NCI-H1417 (cell line): ENCODE measurements around the gene RPAP3.
A peak's percentile ranks its signal among the peaks of the same experiment; 100 is the strongest.

Experiments
- DNase-seq, 3 experiments: peaks; one replicate each; lab custom pipeline; 2025; lab: John Stamatoyannopoulos, UW

The RPAP3 gene, protein sequence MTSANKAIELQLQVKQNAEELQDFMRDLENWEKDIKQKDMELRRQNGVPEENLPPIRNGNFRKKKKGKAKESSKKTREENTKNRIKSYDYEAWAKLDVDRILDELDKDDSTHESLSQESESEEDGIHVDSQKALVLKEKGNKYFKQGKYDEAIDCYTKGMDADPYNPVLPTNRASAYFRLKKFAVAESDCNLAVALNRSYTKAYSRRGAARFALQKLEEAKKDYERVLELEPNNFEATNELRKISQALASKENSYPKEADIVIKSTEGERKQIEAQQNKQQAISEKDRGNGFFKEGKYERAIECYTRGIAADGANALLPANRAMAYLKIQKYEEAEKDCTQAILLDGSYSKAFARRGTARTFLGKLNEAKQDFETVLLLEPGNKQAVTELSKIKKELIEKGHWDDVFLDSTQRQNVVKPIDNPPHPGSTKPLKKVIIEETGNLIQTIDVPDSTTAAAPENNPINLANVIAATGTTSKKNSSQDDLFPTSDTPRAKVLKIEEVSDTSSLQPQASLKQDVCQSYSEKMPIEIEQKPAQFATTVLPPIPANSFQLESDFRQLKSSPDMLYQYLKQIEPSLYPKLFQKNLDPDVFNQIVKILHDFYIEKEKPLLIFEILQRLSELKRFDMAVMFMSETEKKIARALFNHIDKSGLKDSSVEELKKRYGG

DNA sequence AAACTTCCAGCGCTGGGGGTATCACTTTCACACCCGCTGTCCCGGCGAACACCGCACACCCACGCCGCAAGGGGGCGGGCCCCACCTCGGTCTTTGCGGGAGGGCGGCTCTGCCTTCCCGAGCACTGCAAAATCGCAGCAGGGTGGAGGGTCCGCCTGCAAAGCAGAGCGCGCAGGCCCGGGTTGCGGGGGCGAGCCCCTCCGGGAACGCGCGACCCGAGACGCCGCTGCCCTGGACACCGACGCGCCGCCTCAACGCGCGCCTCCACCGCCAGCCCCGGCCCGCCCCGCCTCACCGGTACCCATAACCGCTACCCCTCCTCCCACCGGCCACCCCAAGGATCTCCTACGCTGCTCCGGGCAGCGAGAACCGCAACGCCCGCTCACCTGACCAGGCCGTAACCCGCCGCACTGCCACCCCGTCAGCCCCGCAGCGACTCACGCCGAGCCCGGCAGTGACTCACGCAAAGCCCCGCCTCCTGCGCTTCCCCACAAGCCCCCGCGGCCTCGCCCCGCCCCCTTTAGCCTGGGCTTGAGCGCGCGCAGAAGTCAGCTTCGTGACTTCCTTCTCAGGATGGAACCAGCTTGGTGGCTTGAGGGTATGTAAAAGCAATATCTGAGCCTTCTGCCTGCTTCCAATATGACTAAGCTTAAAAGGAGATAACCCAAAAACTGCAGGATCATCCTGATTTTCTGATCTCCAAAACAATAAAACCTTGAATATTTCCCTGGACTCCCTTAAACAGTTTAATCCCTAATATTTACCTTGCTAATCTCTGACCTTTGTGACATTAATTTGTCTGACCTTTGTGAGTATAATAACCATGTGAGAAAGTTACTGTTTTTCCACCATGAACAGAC is at the start of gene RPAP3:
Gene RPAP3, minus strand, starts transcription at position 465 of the 860 bp plus-strand sequence. CDS start 3,190 bp downstream, outside the sequence.
- peak; percentile 95 to 97 (median 97) for DNase-seq

DNA sequence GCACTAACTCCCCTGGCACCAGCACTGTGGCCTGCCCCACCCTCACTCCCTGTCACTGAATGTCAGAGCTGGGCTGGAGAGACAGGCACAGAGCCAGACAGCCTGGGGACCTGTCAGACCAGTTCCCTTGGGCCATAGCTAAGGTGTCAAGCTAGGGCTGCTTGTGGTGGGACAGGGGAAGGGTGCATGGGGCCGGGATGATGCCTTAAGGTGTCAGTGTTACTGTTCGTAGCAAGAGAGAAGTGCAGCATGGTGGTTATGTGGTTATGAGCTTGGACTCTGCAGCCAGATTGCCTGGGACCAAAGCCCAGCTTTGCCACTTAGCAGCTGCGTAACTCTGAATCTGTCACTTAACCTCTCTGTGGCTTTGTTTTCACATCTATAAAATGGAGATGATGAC is 49.1 kb upstream of the RPAP3 start:
- DNase-seq: no peak

DNA sequence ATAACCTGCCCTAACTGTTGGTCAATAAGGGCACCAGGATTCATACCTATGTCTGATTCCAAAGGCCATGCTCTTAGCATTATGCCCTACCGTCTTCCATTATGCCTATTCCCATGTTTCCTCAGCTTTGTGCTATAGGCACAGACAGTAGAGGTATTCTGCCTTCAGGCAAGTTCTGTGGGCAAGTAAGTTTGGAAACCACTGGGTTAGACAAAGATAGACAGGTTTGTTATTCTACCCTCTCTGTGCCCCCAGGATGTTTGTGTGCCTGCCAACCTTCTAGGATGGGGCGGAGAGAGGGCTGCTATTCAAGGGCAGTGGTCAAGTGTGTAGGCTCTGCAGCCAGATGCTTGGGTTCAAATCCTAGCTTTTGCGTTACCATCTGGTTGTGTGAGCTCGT is 48.3 kb upstream of the RPAP3 start:
- DNase-seq: no peak

DNA sequence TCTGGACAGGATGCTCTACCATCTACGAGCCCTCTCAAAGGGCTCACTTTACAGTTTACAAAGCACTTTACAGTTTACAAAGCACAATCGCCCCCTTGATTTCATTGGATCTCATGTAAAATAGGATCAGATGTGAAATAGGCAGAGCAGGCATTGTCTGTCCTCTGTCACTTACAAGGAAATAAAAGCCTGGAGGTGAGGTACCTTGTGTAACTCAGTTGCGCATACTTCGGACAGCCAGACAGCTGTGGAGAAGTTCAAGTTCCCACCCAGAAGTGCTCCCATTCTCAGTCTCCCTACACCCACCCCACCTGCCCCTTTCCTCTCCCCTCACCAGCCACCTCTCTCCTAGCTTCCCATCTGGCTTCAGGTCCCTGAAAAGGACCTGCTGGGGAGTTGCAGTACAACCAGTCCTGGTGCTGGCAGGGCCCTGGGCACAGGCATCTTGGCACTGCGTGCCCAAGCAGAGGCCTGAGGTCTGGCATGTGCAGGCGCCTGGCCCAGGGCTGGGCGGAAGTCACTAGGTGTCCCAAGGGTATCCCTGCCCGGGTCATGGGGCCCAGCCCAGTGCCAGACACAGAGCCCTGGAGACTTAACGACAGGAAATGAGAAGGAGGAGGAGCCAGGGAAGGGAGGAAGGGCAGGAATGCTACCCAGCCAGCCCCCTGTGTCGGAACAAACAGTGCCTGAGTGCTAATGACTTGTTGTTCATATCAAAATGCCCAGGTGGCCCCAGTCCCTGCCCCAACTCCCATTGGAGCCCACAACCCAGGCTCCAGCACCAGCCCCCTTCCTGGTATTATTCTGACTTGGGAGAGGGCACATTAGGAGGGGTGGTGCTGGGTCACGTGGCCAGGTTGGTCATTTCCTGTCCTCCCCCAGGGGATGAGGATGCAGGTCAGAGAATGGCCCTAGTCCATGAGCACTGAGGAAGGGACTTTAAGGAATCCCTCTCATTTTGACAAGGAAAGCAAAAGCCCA is 47.5 kb upstream of the RPAP3 start:
- DNase-seq: peak in 1 of 3 experiments; percentile 28

DNA sequence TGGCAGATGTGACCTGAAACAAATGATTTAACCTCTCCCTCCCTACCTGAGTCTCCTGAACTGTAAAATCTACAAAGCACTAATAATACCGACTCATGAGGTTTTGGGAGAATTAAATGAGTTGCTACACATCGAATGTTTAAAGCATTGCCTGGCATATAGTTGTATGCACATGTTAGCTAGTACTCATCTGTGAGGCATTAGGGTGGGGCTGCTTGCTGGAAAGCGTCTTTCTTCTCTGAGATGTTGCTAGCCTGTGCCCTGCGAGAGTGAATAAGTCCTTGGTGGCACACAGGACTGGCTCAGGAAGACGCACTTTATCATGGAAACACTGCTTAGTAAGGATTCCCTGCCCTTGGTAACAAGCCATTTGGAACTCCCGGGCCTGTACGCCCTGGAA is 46.7 kb upstream of the RPAP3 start:
- DNase-seq: no peak

DNA sequence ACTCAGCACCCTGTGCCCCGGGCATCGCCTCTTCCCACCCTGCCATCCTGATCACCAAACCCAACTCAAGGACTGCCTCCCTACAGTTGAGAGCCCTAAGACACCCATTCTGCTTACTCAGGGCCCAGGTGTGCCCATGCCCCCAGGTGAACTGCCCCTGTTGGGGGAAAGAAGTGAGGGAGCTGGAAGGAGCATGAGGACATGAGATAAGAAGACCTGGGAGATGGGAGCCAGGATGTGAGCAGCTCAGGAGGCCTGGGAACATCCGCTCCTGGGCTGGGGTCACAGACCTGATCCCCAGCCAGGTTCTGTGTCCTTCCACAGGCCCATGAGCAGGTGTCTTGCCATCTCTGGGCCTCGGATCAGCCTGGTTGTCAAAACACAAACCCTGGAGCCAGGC is 46.3 kb upstream of the RPAP3 start:
- DNase-seq: no peak

DNA sequence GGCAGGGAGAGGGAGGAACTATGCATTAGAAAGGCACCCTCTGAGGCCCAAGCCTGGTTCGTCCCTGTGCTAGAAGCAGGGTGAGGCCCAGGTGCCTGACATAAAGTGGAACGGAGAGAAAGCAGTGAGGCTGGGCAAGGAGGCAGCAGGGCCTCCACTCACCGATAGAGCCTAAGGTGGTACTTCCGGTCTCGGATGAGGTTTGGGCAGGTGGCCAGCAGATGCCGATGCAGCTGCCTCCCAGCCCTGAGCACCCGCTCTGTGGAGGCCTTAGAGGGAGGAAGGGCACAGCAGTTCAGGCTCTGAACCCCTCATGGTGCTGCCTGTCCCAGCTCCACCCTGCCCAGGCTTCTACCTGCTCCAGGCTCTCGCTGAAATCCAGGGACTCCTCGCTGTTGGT is 45.7 kb upstream of the RPAP3 start:
- DNase-seq: no peak

DNA sequence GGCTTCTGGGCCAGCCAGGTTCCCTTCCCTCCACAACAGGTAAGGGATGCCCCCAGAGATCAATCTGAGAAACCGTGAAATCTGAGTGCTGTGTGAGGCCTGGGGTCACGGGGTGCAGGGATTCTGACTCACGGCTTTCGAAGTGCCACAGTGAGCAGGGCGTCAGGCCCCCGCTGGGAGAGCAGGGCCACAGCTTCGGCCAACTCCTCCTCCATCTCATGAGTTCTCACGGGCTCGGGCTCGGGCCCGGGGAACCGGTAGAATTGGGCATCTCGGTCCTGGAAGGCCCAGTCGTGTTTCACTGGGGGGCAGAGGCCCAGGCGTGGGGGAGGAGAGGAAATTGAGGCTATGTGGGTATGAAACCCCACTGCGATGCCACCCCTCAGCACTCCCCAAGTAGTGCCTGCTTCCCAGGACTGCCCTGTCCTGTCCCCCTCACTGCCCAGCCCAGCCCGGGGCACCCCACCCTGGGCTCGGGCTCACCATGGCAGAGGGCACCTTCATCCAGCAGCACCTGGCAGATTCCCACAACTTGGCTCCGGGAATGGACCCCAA is 45.2 kb upstream of the RPAP3 start:
- DNase-seq: no peak

DNA sequence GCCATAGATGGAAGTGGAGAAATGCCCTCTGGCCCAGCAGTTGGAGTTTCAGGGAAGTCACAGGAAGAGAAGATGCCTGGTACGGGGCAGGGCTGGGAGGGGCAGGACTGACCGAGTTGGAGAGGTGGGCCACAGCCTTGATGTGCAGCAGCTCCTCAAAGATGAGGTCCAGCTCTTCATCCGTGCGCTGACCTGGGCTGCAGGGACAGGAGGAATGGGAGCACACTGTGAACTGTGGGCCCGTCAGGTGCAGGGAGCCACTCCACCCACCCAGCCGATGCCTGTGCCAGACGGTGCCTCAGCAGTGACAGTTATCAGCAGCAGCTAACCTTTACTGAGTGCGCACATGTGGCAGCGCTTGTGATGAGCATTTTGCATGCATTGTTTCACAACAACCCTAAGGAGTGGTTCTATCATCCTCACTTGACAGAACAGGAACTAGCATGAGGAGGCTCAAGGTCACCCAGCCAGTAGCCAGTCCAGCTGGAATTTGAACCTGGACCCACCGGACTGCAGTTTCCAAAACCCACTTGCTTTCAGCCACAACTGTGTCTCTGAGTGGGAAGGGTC is 44.5 kb upstream of the RPAP3 start:
- DNase-seq: no peak

DNA sequence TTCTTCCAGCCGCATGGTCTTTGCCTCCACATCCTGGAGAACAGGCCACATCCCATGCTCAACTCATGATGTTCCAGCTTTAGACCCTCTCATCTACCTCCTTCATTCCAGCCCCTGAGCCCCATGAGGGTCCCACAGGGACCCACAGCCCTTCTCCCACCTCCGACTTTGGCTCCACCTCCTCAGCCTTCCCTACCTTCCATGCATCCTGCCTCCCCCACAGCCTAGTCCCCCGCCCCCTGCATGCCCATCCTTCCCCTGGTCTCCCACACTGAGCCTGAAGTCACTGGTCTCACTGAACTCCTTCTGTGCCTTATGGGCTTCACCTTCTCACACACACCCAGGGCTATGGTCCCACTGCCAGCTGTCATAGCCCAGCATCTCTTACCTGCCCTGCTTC is 43.1 kb upstream of the RPAP3 start:
- no peak for DNase-seq

DNA sequence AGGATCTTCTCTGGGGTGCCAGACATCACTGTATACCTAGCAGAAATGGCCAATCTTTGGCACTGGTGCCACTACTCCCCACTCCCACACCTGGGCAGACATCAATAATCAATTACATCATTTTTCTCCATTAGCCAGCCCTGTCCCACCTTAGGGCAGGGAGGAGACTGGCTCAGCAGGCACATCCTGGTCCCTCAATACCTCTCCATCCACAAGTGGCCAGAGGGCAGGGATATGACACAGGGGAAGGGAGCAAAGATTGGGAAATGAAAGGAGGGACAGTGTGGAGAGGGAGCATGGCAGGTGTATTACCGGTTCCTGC is 42.6 kb upstream of the RPAP3 start:
- DNase-seq: no peak

DNA sequence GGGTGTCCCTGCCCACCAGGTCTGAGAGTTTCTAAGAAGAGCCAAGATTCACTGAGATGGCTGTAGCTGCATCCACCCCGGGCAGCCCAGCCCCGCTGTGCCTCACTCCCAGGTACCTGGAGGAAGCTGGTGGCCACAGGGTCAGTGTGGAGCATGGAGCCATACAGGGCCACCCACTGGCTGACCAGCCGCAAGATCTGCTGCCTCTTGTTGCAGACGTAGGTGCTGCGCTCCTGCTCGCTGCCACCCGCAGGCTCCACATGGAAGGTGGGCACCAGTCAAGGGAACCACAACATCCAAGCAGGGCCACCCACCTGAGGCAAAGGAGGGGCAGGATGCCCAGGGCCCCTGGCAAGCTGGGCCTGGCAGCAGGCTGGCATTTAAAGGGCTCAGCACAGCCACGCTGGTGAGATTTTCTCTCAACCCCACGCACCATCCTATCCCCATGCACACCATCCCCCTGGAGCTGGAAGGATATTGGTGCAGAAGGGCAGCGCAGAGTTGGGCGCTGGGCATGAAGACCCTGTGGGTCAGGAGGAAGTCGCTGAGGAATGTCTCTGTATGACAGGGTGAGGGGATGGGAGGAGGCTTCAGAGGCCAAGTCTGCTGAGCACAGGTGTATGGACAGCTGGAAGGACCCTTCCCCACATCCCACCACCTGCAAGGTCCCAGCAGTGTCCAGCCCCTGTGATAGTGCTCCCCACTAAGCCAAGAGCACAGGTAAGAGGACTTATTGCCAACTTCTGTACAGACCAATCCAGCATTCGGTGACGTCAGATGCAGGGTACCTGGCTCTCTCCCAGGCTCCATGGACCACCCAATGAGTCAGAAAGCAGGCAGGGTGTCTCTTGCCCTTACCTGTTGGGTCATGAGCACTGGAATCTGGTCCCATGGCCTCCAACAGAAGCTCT is 42.0 kb upstream of the RPAP3 start:
- no peak for DNase-seq

DNA sequence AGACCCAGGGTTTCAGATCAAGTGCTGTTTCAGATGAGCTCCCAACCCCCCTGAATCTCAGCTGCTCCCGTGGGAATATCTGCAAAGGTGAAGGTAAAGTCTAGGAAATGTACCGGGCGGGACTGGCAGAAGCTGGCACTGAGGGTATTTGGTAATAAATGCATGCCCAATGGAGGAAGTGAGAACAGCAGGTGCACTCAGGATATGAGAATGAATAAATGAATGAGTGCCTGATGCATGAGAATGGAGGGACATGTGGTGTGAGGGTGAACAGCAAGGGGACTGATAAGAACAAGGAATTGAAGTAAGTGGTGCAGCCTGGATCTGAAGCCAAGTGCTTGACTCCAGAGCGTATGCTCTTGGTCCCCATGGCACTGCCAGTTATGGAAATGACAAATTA is 41.3 kb upstream of the RPAP3 start:
- DNase-seq: no peak

DNA sequence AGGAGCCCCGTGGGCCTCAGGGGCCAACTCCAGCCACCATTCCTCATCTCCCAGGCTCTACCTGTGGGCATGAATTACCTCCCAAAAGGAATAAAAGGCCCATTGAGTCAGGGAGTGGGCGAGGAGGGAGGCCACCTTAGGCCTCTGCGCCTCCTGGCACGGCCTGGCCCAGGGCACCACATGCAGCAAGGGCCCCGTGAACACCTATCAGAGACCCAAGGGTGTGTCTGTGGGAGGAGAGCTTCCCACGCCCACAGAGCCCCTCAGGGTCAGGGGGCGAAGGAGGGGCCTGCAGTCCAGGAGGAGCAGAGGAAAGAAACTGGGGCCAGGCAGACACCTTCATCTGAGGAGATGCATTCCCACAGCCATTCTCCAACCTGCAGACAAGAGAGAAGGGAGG is 40.7 kb upstream of the RPAP3 start:
- no peak for DNase-seq

DNA sequence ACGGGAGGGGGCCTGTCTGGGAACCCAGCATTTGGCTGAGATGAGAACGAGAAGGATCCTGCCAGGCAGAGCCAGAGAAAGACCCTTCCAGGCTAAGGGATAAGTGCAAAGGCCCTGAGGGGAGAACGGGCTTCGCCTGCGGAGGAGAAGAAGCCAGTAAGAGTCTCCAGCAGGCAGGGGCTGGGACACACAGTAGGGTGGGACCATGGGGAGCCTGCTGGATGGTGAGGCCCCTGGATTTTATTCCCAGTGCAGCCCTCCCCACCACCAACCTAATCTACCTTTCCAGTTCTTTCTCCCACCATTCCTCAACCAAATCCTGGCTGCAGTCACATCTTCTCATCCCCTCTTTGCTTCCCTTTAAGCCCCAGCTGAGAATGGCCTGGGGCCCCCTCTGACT is 40.2 kb upstream of the RPAP3 start:
- no peak for DNase-seq

DNA sequence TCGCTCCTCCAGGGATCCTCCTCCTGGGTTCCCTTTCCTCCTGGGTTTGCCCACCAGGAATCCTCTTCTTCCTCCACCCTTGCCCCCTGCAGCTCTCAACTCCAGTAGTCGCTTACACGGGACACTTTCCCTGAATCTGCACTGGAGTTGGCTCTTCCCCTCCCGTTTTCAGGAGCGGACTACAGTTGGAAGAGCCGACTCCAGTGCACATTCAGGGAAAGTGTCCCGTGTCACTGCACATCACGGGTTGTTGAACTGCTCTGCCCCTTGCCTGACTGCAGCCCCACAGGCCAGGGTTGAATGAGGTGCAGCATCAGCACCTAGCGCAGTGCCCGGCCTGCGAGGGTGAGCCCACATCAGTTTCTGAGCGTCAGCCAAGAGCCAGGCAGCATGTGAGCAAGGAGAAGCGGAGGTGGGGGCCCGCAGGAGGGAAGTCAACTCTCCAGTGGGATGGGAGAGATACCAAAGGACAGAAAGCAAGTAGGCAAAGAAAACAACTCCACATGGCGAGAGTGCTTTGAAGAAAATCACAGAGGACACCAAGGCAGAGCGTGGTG is 39.7 kb upstream of the RPAP3 start:
- DNase-seq: no peak

DNA sequence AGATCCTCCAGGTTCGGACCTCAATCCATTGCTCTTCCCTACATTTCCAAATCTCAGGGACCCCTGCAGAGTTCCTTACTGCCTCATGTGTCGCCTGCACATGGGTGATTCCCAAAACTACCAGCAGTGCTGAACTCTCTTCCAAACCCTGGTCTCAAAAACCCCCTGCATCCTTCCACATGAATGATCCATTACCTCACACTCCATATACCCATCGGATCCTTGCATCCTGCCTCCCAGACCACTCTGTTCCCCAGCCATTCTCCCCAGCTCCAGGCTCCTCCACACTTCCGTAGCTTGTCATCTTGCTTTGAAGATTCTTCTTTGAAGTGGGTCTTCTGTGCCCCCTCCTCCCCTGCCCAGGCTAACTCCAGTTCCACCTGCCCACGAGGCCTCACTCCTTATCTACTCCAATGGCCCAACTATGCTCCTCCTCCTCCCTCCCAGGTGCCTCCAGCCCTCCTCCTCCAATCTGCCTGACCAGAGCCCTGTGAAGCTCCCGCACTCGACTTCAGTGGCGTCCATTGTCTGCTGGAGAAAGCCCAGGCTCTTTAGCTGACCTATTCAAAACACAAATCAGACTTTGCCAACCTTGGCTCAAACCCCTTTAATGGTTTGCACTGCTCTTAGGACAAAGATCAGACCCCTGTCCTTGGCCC is 39.1 kb upstream of the RPAP3 start:
- DNase-seq: no peak

DNA sequence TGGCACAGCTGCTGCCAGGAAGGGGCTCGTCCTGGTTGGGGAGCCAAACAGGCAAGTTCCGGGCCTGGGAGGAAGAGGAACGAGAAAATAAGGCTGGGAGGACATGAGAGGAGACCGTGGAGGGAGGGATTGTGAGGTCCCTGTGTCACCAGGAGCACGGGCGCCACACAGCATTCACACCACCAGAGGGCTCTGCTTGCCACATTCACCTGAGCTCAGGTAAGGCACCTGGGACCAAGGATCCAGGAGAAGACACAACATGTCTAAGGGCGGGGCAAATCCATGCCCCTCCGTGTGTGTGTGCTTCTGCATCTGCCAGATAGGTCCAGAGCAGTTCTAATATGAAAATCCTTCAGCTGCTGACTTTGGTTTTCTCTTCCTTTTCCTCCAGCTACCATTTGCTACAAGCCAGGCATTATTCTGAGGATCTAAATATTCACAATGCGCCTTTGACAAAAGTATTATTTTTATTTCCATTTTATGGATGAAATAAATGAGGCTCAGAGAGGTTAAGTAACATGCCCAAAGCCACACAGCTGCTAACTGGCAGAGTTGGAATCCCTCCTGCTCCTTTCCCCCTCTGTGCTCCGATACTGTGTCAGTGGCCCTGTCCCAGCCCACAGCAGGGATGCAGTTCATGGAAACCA is 38.3 kb upstream of the RPAP3 start:
- peak; percentile 73 to 85 (median 77) for DNase-seq
